Omental fat pad (tissue), 4 donors: Measurements from ENCODE around the gene DNAI4. TPM values are rescaled to one million over a fixed set of nuclear protein-coding genes. Genes with fewer than 3 reads are reported as not detected.

Experiments
- ATAC-seq: fragments of 150-250 bp; one replicate; pipeline ENCODE4 v1.9.1; 2016; ENCODE audit warnings: mild to moderate bottlenecking, moderate library complexity; ENCODE audit not compliant: low FRiP score
- DNase-seq: peaks from one replicate; pipeline ENCODE4 v3.0.0-alpha.2; 2019; ENCODE audit warnings: low spot score
- CTCF ChIP-seq, 3 donors: fragments of 450-650 bp; IDR thresholded peaks; one replicate each; pipeline ENCODE4 v1.5.1; 2016 to 2017; ENCODE audit warnings: antibody characterized with exemption in 3 of 3, mild to moderate bottlenecking in 3 of 3, moderate library complexity in 2 of 3
- total RNA-seq, 4 donors: library from RNA; depleted of rRNA; stranded (reverse); fragments of >200 nt; gene quantifications; one replicate each; pipeline ENCODE4 v1.1.0, GENCODE V29; 2016

The DNAI4 gene
- total RNA-seq, 4 donors from 2014 or later = 2.8 to 8.8 (median 4.7) TPM

DNA sequence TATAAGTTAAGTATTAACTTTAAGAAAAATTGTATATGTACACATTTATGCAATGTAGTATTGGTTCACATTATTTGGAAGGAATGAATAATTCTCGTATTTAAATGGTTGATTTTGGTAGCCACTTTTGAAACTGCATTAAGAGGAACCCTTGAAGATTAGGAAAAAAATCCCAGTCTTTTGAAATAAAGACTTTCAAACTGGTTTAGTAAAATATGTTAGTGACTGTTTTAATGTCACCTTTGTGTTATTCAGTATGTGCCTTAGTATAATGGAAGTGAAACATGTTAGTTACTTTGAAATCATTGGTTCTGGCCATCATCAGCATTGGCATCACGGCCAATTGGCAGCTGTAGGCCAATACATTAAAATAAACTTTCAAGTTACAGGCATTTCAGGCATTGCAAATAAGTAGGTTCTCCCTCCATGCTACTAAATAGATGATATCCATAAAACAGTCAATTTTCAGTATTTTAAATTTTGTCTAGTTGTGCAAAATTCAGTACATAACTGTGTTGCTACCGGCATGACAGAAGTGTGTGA, 4.6 kb upstream of the DNAI4 start:
- TF ChIP-seq CTCF (IDR thresholded peaks at IDR 0.05) = no peak
- DNase-seq (no peak), ATAC-seq (no peak)

DNA sequence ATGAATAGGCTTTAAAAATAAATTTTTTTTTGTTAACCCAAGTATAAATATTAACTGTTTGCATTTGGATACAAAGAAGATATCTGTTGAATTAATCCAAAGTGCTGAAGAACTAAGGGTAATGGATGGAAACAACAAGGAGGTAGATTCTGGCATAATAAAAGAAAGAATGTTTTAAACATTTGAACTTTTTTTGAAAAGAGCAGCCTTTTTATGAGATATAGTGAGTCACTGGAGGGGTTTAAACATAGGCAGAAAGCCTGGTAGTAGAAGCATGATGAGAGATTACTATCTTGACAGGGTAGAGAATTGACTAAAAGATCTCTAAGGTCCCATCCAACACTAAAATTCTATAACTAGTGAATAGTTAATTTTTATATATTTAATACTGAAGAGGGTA, 2.9 kb upstream of the DNAI4 start:
- DNase-seq (no peak), ATAC-seq (no peak)
- TF ChIP-seq CTCF (IDR thresholded peaks at IDR 0.05) = no peak

- TF ChIP-seq CTCF (IDR thresholded peaks at IDR 0.05) = no peak
- ATAC-seq (no peak), DNase-seq (no peak)
Observed at GRCh38 chr1:66925944-66926343, 1.3 kb upstream of the DNAI4 start.

DNA sequence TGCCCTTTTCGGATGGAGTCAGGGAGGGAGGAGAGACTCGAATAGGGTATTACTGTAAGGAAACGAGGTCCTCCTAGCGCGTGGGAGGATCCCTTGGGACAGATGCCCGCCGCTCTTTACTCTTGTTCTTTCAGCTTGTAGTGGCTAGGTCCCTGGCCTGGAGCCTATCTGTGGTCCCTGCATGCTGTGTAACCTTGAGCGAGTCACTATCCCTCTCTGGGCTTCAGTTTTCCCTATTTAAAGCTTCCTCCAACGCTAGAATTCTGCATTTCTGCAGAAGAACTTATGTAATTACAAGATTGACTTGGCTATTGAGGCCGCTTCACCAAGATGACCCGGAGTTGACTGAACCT, 878 bp upstream of the DNAI4 start:
- DNase-seq = no peak
- ATAC-seq = no peak
- no peak for TF ChIP-seq CTCF (IDR thresholded peaks at IDR 0.05)

DNA sequence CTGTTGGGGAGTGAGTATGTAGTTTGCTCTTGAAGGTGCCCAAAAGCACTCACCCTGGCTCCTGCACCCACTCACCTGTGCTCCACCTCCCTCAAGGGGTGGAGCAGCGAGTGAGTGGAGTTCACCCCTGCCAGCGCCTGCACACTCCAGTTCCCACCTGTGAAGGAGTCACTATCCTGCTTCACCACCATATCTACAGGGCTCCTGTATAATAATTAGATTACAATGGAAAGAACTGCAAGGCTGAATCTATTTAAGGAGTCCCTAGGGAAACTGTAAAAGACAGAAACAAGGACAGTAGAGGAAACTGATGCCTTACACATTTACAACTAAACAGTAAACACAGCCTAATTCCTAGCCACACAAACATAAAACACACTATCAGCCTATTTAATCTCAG, 4.1 kb downstream of the DNAI4 start:
- TF ChIP-seq CTCF (IDR thresholded peaks at IDR 0.05) = no peak
- DNase-seq (no peak), ATAC-seq (no peak)

- no peak for TF ChIP-seq CTCF (IDR thresholded peaks at IDR 0.05)
- DNase-seq (no peak), ATAC-seq (no peak)
Observed at GRCh38 chr1:66919828-66920227, 4.8 kb downstream of the DNAI4 start.

DNA sequence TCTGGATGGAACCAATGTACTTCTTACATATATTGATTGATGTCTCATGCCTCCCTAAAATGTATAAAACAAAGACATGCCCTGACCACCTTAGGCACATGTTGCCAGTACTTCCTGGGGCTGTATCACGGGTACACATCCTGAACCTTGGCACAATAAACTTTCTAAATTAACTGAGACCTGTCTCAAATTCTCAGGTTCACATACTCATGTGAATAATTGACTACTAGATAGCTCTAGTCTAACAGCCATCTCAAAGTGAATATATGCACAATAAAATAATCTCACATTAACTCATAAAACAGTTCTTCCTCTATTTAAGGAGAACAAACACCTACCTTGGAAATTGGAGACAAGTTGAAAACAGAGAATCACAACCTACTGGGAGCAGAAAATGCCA, 5.6 kb downstream of the DNAI4 start:
- no peak for TF ChIP-seq CTCF (IDR thresholded peaks at IDR 0.05)
- no peak for DNase-seq
- ATAC-seq = no peak
